ENCODE results near the gene RPRD1B.

RPRD1B gene

DNA sequence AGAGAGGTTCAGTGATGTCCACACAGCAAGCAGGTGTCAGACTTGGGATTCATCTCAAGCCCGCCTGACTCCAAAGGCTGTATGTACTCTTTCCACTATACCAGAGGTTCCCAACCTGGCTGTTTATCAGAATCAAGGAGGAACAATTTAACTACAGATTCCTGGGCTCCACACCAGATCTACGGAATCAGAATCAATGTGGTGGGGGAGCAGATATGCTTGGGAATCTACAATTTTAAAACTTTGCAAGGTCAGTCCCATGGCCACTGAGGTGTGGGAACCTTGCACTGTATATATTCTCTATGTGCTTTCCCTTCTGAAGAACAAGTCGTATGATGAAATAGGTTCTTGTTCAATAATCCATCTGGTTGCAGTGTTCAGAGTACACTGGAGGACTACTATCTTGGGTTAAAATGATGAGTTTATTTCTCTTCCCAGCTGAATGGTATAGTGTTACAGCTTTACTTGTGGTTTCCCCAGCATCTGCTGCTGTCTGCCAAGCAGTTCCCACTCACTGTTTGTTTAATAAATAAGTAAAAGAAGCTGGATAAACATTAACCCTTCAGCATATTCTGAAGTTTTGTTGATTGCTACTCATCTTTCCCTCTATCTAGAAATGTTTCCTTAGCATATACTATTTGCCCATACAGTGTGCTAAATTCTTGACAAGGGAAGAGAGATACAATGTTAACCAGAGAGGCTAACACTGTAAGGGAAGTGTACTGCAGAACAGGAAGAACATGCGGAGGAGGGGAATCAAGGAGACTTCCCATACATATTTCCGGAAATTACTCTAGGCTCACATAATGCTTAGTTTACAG is 10.2 kb upstream of the RPRD1B start:
- TF ChIP-seq EZH2phosphoT487 (IDR thresholded peaks at IDR 0.05; ENCODE audit: low read depth), result no peak
- TF ChIP-seq, protein P1, sequence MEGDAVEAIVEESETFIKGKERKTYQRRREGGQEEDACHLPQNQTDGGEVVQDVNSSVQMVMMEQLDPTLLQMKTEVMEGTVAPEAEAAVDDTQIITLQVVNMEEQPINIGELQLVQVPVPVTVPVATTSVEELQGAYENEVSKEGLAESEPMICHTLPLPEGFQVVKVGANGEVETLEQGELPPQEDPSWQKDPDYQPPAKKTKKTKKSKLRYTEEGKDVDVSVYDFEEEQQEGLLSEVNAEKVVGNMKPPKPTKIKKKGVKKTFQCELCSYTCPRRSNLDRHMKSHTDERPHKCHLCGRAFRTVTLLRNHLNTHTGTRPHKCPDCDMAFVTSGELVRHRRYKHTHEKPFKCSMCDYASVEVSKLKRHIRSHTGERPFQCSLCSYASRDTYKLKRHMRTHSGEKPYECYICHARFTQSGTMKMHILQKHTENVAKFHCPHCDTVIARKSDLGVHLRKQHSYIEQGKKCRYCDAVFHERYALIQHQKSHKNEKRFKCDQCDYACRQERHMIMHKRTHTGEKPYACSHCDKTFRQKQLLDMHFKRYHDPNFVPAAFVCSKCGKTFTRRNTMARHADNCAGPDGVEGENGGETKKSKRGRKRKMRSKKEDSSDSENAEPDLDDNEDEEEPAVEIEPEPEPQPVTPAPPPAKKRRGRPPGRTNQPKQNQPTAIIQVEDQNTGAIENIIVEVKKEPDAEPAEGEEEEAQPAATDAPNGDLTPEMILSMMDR (IDR thresholded peaks at IDR 0.05; ENCODE audit: low read depth, low read length), result no peak
- peaks cover 79% of the 10 kb centered on the region for H4K20me1 ChIP-seq (ENCODE audit: insufficient read depth, low read length)

DNA sequence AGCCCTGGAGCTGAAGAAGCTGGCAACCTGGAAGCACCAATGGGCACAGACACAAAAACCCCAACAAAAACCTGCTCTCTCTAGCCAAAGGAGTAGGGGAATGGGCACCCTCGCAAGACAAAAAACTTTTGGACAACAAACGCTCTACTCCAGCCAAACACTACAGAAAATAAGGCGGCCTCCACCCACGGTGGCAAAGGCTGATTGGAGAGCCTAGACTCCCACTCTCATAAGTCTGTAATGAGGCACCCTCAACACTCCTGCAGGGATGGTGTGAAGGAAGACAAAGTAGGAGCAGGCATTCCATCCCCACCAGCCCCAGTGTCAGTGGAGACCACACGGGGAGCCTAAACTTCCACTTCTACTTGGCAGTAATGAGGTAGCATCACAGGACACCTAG is 9.1 kb upstream of the RPRD1B start:
- peaks cover 88% of the 10 kb centered on the region for H4K20me1 ChIP-seq (ENCODE audit: insufficient read depth, low read length)
- H3K27me3 ChIP-seq (ENCODE audit: low read depth, low read length), result no peaks in the 10 kb centered on the region
- H2AFZ ChIP-seq (ENCODE audit: low read depth, low read length), result no peak overlapping the region
- H3K9ac ChIP-seq (ENCODE audit: low read length), result no peak overlapping the region
- H3K79me2 ChIP-seq (ENCODE audit: low read length), result peaks cover 98% of the 10 kb centered on the region
- H3K4me2 ChIP-seq (ENCODE audit: low read length), result no peak overlapping the region
- no peak overlapping the region for H3K4me3 ChIP-seq (ENCODE audit: low read length)
- no peak for TF ChIP-seq EZH2phosphoT487 (IDR thresholded peaks at IDR 0.05; ENCODE audit: low read depth)
- TF ChIP-seq, protein P1 (IDR thresholded peaks at IDR 0.05; ENCODE audit: low read depth, low read length), result no peak
- no peak overlapping the region for H3K27ac ChIP-seq (ENCODE audit: low read length)
- H3K9me3 ChIP-seq (ENCODE audit: insufficient read depth, low read length), result no peaks in the 10 kb centered on the region
- H3K36me3 ChIP-seq (replicated peaks; ENCODE audit: low read depth, low read length), result peaks cover 41% of the 10 kb centered on the region
- H3K4me1 ChIP-seq (ENCODE audit: low read length), result no peaks in the 10 kb centered on the region

More for the DNA sequence above, 10.2 kb upstream of the RPRD1B start:
- H3K4me2 ChIP-seq (ENCODE audit: low read length), result no peak overlapping the region
- H3K4me1 ChIP-seq (ENCODE audit: low read length), result no peaks in the 10 kb centered on the region
- no peak overlapping the region for H2AFZ ChIP-seq (ENCODE audit: low read depth, low read length)
- H3K9ac ChIP-seq (ENCODE audit: low read length), result no peak overlapping the region
- H3K9me3 ChIP-seq (ENCODE audit: insufficient read depth, low read length), result peaks cover 4% of the 10 kb centered on the region
- H3K27me3 ChIP-seq (ENCODE audit: low read depth, low read length), result no peaks in the 10 kb centered on the region
- H3K36me3 ChIP-seq (replicated peaks; ENCODE audit: low read depth, low read length), result peaks cover 49% of the 10 kb centered on the region
- no peak overlapping the region for H3K27ac ChIP-seq (ENCODE audit: low read length)
- no peak overlapping the region for H3K4me3 ChIP-seq (ENCODE audit: low read length)
- H3K79me2 ChIP-seq (ENCODE audit: low read length), result peaks cover 98% of the 10 kb centered on the region

DNA sequence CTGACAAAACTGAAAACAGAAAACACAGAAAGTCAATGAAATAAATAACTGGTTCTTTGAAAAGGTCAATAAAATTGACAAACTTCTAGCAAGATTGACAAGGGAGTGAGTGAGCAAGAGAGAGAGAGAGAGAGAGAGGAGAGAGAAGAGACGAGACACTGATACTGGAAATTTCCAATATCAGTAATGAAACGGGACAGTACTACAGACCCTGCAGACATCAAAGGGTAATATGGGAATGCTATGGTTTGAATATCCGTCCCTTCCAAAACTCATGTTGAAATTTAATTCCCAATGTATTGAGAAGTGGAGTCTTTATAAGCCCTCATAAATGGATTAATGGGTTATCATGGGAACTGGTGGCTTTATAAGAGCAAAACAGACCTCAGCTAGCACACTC is 4.1 kb upstream of the RPRD1B start:
- no peak overlapping the region for H3K27ac ChIP-seq (ENCODE audit: low read length)
- peaks cover 99% of the 10 kb centered on the region for H3K79me2 ChIP-seq (ENCODE audit: low read length)
- peaks cover 41% of the 10 kb centered on the region for H3K36me3 ChIP-seq (replicated peaks; ENCODE audit: low read depth, low read length)
- no peak overlapping the region for H3K4me3 ChIP-seq (ENCODE audit: low read length)
- H4K20me1 ChIP-seq (ENCODE audit: insufficient read depth, low read length), result peaks cover 55% of the 10 kb centered on the region
- no peaks in the 10 kb centered on the region for H3K9me3 ChIP-seq (ENCODE audit: insufficient read depth, low read length)
- no peaks in the 10 kb centered on the region for H3K27me3 ChIP-seq (ENCODE audit: low read depth, low read length)
- no peak overlapping the region for H3K9ac ChIP-seq (ENCODE audit: low read length)
- peaks cover 23% of the 10 kb centered on the region for H3K4me1 ChIP-seq (ENCODE audit: low read length)
- H2AFZ ChIP-seq (ENCODE audit: low read depth, low read length), result no peak overlapping the region
- no peak overlapping the region for H3K4me2 ChIP-seq (ENCODE audit: low read length)
- TF ChIP-seq, protein P1 (IDR thresholded peaks at IDR 0.05; ENCODE audit: low read depth, low read length), result no peak
- no peak for TF ChIP-seq EZH2phosphoT487 (IDR thresholded peaks at IDR 0.05; ENCODE audit: low read depth)

DNA sequence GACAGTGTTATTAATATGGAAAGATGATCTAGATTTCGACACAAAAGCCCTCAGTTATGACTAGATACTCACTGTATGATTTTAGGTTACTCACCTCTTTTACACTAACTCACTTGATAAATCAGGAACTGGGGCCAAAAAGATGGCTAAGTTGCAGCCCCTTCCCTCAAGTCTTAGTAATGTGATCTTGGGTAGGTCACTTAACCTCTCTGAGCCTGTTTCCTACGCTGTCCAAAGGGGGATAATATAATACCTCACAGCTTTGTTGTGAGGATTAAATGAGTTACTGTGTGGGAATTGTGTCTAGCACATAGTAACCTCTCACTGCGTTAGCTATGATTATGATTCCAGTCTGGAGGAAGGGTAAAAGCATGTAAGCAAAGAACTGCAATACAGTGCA is 1.6 kb upstream of the RPRD1B start:
- H3K9ac ChIP-seq (ENCODE audit: low read length), result peak overlapping the region; percentile 90
- peak overlapping the region; percentile 88 for H3K4me2 ChIP-seq (ENCODE audit: low read length)
- peaks cover 99% of the 10 kb centered on the region for H3K79me2 ChIP-seq (ENCODE audit: low read length)
- peak overlapping the region; percentile 85 for H3K4me3 ChIP-seq (ENCODE audit: low read length)
- peaks cover 33% of the 10 kb centered on the region for H3K4me1 ChIP-seq (ENCODE audit: low read length)
- no peak overlapping the region for H3K27ac ChIP-seq (ENCODE audit: low read length)
- no peaks in the 10 kb centered on the region for H3K27me3 ChIP-seq (ENCODE audit: low read depth, low read length)
- H3K36me3 ChIP-seq (replicated peaks; ENCODE audit: low read depth, low read length), result peaks cover 43% of the 10 kb centered on the region
- H2AFZ ChIP-seq (ENCODE audit: low read depth, low read length), result no peak overlapping the region
- H3K9me3 ChIP-seq (ENCODE audit: insufficient read depth, low read length), result no peaks in the 10 kb centered on the region
- H4K20me1 ChIP-seq (ENCODE audit: insufficient read depth, low read length), result peaks cover 30% of the 10 kb centered on the region
- TF ChIP-seq, protein P1 (IDR thresholded peaks at IDR 0.05; ENCODE audit: low read depth, low read length), result no peak
- TF ChIP-seq EZH2phosphoT487 (IDR thresholded peaks at IDR 0.05; ENCODE audit: low read depth), result no peak

All from OCI-LY3 (cell line).